Stimulated activated CD8-positive, alpha-beta memory T cell treated with anti-CD3 and anti-CD28 coated beads, Interleukin-2, amount 100 ng/mL, for 1 hour (primary cell): ENCODE measurements around the gene ATP7A.
"Not testable (repeated sequence)": the region's sequence is repeated elsewhere in the genome, so short reads cannot be mapped to it uniquely, and the experiment has no call there.

Source experiments
- DNase-seq, 2 donors: peaks; one replicate each; pipeline ENCODE4 v3.0.0-alpha.2; 2020; ENCODE audit warnings: low read depth in 2 of 2

The ATP7A gene

DNA sequence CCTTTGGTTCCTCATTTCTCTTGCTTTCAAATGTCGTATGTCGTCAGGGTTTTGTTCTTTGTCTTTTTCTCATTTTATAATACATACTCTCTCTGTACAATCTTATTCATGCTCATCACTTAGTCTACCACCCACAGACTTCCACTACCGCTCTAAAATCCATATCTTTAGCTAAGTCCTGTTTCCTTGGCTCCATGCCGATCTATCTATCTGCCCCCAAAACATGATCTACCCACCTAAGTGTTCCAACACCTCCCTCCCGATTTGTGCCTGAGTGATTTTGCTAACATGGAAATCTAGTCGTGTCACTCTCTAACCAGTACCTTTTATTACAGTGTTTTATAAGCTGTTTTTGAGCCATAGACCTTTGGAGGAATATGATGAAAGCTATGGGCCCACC, 124.6 kb downstream of the ATP7A start:
- no peak for DNase-seq

DNA sequence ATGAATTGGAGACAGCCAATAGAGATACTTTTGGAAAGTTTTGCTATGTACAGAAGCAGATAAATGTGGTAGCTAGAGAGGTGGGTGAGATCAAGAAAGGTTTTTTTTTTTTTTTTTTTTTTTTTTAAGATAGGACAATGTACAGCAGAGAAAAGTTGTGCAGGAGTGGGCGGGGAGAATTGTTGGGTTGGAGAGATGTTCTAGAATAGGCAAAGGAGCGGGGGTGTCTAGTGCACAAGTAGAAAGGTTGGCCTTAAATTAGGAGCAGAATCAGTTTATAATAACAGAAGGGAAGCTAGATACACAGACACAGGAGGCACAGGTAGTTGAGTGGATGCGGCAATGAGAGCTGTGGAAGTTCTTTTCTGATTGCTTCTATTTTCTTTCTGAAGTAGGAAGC, 127.4 kb downstream of the ATP7A start:
- no peak for DNase-seq

DNA sequence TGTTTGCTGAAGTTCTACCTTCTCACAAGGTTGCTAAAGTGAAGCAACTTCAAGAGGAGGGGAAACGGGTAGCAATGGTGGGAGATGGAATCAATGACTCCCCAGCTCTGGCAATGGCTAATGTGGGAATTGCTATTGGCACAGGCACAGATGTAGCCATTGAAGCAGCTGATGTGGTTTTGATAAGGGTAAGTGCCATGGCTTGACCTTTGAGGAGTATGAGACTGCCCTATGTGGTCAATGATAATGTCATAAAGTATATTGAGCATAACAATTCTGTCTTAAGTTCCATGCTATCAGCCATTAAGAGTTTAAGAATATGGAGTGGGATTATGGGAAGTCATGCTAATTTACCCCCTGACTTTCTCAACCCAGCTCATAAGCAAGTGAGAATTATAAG, 132.1 kb downstream of the ATP7A start:
- DNase-seq = no peak

DNA sequence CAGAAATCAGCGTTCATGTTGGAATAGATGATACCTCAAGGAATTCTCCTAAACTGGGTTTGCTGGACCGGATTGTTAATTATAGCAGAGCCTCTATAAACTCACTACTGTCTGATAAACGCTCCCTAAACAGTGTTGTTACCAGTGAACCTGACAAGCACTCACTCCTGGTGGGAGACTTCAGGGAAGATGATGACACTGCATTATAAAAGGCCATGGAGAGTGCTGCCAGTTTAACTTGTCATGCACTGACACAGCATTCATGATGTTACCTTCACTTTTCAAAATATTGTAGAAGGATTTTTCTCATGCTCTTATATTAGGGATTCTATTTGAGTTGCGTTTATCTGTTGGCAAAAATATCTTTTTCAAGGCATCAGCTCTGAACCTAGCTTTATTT, 135.9 kb downstream of the ATP7A start:
- DNase-seq = no peak

DNA sequence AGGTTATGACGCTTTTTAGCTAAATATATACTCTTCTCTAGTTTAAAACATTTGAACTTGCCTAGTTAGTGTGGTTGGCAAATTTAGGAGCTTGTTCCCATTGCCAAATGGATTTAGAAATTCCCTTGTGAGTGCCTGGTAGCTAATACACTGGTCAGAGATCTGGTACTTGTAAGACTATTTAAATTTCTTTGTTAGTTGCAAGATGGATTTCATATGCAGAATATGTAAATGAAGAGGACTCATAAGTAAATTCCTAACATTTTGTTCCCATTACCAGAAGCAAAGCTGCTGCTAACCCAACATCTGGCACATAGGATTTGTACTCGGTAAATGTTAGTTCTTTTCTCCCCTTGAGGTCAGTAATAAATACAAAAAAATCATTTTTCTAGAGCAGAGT, 137.6 kb downstream of the ATP7A start:
- DNase-seq = no peak

DNA sequence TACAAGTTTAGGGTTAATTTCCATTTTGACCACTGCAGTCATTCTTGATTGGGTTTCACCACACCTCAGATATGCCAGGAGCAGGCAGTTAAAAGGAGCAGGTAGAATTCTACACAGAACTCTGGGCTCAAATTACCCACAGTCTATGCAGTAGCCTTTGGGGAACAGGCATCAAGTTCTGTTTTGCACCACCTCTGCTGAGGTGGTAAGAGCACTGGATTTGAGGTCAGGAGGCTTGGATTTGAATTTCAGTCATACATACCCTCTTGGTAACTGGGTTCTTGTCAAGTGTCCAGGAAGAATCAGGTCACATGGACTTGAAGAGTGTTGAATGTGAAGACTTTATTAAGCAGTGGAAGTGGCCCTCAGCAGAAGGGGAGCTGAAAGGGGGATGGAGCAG, 153.2 kb downstream of the ATP7A start:
- DNase-seq = no peak

DNA sequence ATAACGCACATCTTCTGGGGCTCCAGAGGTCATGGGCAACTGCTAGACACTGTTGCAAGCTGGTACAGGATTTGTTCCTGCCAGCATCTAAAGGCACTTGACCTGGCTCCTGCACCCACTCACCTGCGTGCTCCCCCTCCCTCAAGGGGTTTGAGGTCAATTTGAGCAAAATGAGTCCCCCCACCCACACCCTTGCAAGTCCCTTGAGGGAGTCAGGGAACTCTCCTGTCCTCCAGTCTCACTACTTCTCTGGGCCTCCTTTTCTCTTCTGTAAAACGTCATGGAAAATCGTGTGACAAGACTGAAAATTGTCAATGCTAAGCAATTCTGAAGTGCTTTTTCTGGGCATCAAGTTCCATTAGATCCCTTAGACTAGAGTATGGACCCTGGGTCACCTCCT, 153.7 kb downstream of the ATP7A start:
- DNase-seq = no peak

DNA sequence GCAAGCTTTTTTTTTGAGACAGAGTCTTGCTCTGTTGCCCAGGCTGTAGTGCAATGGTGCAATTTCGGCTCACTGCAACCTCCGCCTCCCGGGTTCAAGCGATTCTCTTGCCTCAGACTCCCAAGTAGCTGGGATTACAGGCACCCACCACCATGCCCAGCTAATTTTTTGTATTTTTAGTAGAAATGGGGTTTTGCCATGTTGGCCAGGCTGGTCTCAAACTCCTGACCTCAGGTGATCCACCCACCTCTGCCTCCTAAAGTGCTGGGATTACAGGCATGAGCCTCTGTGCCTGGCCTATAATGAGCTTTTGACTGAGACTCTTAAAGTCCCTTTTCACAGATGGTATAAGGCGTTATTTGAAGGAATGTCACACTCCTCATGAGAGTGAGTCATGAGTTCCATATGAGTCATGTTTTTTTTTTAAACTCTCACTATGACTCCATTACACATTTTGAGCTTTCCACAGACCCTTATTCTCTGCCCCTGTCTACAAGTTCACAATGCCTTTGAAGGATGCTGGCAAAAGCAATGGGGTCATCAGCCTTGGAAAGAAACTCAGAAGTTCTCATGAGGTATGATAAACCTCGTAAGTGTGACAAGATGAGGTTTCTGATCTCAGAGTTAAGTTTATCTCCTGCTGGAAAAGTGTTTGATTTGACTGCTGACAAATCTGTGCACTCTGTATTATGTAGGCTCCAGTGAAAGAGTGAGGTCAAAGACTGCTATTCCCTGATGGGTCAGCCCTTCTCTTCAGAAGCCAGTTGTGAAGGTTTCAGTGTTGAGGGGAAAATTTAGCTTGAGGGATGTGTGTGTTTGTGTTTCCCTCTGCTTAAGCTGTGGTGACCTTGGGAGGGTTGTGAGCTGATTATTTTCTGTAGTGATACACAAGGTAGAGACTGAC, 154.5 kb downstream of the ATP7A start:
- DNase-seq = not testable (repeated sequence)

DNA sequence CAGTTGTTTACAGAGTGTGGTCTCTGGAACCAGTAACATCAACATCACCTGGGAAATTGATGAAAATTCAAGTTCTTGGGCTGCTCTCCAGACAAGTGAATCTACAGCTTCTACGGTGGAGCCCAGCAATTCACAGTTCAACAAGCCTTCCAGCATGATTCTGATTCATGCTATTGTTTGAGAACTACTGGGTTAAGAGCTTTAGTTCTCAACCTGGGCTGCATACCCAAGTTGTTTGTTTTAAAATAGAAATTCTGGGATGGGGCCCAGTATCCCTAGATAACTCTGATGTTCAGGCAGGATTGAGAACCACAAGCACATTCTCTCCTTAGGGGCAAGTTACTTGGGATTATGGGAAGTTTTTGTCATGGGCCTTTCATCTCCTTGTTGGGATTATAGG, 155.6 kb downstream of the ATP7A start:
- DNase-seq = no peak

DNA sequence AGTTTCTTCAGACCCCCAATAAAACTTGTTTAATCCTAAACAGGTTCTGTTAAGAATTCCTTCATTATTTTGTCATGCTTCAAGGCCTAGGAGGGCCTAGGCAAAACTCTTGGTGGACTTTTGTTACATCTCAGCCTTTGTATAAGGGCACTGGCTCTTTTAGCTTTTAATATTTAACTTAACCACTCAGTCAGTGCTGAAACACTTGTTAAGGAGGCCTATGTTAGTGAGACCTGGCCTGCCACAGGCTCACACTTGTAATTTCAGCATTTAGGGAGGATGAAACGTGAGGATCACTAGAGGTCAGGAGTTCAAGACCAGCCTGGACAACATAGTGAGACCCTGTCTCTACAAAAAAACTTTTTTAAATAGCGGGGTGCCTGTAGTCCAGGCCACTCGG, 160.8 kb downstream of the ATP7A start:
- no peak for DNase-seq

DNA sequence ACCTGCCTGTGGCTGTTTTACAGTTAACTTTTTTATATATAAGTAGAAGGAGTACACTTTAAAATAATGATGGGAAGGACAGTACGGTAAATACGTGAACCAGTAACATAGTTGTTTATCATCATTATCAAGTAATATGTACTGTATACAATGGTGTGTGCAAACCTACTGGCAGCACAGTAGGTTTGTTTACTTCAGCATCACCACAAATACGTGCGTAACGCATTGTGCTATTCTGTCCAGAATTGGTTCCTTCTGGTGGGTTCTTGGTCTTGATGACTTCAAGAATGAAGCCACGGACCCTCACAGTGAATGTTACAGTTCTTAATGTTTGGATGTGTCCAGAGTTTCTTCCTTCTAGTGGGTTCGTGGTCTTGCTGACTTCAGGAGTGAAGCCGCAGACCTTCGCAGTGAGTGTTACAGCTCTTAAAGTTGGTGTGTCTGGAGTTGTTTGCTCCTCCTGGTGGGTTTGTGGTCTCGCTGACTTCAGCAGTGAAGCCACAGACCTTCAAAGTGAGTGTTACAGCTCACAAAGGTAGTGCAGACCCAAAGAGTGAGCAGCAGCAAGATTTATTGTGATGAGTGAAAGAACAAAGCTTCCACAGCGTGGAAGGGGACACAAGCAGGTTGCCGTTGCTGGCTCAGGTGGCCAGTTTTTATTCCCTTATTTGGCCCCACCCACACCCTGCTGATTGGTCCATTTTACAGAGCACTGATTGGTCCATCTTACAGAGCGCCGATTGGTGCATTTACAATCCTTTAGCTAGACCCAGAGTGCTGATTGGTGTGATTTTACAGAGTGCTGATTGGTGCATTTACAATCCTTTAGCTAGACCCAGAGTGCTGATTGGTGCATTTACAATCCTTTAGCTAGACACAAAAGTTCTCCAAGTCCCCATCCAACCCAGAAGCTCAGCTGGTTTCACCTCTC, 162.9 kb downstream of the ATP7A start:
- peak; percentile 8 to 13 for DNase-seq

DNA sequence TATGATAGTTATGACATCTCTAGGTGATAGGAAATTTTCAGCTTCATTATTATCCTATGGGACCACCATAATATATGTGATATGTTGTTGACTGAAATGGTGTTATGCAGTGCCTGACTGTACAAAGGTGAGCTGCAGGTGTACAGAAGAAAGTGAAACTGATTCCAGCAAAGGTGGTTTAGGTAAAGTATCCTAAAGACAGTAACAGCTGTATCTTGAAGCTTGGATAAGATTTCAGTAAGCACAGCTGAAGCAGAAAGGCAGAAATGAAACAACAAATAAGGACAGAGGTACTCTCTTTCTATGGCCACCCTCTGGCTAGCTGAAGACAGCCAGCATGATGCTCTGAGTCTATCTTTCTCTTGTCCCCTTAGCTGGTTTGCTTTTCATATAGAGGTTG, 163.6 kb downstream of the ATP7A start:
- DNase-seq = no peak

DNA sequence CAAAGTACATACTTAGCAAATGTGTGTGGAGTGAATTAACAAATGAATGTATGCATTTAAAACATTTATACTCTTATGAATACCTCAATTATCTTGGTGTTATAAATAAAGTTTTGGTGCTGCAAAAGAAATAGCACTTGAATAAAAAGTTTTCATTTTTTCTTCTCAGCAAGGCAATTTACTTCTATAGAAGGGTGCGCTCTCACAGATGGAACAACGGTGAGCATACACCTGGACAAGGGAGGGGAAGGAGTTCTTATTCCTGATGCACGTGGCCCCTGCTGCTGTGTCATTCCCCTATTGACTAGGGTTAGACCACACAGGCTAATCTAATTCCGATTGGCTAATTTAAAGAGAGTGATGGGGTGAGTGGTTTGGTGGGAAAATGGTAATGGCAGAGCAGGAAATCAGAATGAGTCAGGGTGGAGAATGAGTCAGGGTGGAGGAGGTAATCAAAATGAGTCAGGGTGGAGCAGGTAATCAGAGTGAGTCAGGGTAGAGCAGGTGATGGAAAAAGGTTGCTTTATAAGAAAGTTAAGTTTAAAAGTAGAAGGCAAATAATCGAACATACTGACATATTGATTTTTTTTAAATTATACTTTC, 165.4 kb downstream of the ATP7A start:
- DNase-seq = no peak

DNA sequence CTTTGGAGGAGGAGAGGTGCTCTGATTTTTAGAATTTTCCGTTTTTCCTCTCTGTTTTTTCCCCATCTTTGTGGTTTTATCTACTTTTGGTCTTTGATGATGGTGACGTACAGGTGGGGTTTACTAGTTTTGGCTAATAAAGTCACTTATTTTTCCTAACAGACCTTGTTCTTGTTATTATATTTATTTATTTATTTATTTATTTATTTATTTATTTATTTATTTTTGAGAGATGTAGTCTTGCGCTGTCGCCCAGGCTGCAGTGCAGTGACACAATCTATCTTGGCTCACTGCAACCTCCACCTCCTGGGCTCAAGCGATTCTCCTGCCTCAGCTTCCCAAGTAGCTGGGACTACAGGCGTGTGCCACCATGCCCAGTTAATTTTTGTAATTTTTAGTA, 170.9 kb downstream of the ATP7A start:
- not testable (repeated sequence) for DNase-seq

DNA sequence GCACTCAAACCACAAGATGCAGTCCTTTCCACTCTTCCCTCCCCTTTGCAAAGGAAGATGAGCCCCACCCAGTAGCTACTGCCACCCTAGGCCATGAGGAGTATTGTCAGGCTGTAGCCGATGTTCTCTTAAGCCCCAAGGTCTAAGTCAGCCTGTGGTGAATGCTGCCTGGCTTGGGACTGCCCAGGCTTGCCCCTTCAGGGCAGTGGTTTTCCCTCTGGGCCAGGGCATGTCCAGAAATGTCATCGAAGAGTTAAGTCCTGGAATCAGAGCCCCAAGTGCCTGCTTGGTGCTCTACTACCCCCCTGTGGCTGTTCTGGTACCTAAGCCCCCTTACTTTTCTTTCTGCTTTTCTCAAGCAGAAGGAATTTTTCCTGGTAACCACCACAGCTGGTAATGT, 181.8 kb downstream of the ATP7A start:
- DNase-seq = no peak

DNA sequence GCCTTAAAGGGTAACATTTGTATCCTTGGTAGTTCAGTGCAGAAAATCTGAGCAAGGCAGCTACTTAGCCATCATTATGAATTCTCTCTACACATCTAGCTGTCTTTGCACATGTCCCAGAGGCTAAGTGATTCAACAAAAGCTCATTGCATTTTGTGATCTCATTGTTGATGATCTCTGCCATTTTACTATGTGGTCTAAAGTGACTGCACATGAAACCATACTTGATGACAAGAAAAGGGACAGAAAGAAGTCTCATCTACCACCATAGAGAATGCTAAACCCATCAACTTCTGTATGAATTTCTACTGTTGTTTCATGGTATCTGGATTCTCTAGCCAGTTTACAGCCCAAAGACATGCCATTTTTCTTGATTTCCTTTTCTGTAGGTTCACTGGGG, 187.6 kb downstream of the ATP7A start:
- DNase-seq = no peak
